HG03521 (cell line): ENCODE results near the gene YEATS4.
"Not testable (repeated sequence)": the region's sequence is repeated elsewhere in the genome, so short reads cannot be mapped to it uniquely, and the experiment has no call there.

ENCODE experiments used
- ATAC-seq: cut with Tn5 transposase; IDR thresholded peaks from one replicate; pipeline ENCODE4 v1.9.1; 2021; ENCODE audit warnings: mild to moderate bottlenecking, moderate library complexity; ENCODE audit not compliant: unreplicated experiment

YEATS4 gene

GRCh38 chr12:69359531-69360347 is at the start of gene YEATS4:
YEATS4 (plus strand) TSS chr12:69359743; CDS start chr12:69359973, 230 bp downstream.
- peak; percentile 75 for ATAC-seq

- no peak for ATAC-seq
These were observed 46.3 kb upstream of the YEATS4 start for GRCh38 chr12:69313209-69313608.

- not testable (repeated sequence) for ATAC-seq
These were observed 42.8 kb upstream of the YEATS4 start for GRCh38 chr12:69316784-69317183.

GRCh38 chr12:69317233-69317632 is 42.3 kb upstream of the YEATS4 start:
- not testable (repeated sequence) for ATAC-seq

- no peak for ATAC-seq
These were observed 41.3 kb upstream of the YEATS4 start for GRCh38 chr12:69318225-69318624.

- no peak for ATAC-seq
These were observed 38.2 kb upstream of the YEATS4 start for GRCh38 chr12:69321351-69321750.

- ATAC-seq = peak; percentile 75
These were observed 34.6 kb upstream of the YEATS4 start for GRCh38 chr12:69324797-69325466.

- no peak for ATAC-seq
These were observed 31.1 kb upstream of the YEATS4 start for GRCh38 chr12:69328426-69328825.

- no peak for ATAC-seq
These were observed 29.7 kb upstream of the YEATS4 start for GRCh38 chr12:69329669-69330428.

GRCh38 chr12:69330475-69331473 is 28.8 kb upstream of the YEATS4 start:
- no peak for ATAC-seq

GRCh38 chr12:69331519-69331908 is 28.0 kb upstream of the YEATS4 start:
- no peak for ATAC-seq

- no peak for ATAC-seq
These were observed 27.4 kb upstream of the YEATS4 start for GRCh38 chr12:69331909-69332684.

GRCh38 chr12:69332815-69333358 is 26.7 kb upstream of the YEATS4 start:
- ATAC-seq = no peak

- no peak for ATAC-seq
These were observed 25.4 kb upstream of the YEATS4 start for GRCh38 chr12:69334158-69334557.

GRCh38 chr12:69337311-69338090 is 22.0 kb upstream of the YEATS4 start:
- ATAC-seq = no peak

GRCh38 chr12:69338120-69338859 is 21.3 kb upstream of the YEATS4 start:
- no peak for ATAC-seq

- no peak for ATAC-seq
These were observed 20.6 kb upstream of the YEATS4 start for GRCh38 chr12:69338936-69339335.

- no peak for ATAC-seq
These were observed 19.5 kb upstream of the YEATS4 start for GRCh38 chr12:69339999-69340398.
